GM12875 (cell line): ENCODE data around the gene P4HA2.

Experiments used
- H3K4me3 ChIP-seq: one replicate; pipeline ENCODE4 v1.5.1; 2011; ENCODE audit warnings: low read depth, low read length, control low read depth
- CTCF ChIP-seq: IDR thresholded peaks from 2 replicates; pipeline ENCODE4 v1.5.1; 2011; ENCODE audit warnings: low read depth, mild to moderate bottlenecking, control low read depth, inconsistent platforms, low read length, moderate library complexity, borderline replicate concordance; ENCODE audit not compliant: insufficient read depth

The P4HA2 gene

GRCh38 chr5:132262882-132263547, 35.4 kb upstream of the P4HA2 start:
- no peak for TF ChIP-seq CTCF
- no peak overlapping the region for H3K4me3 ChIP-seq

GRCh38 chr5:132261881-132262845, 34.5 kb upstream of the P4HA2 start:
- no peak for TF ChIP-seq CTCF
- no peak overlapping the region for H3K4me3 ChIP-seq

- TF ChIP-seq CTCF, result no peak
- no peak overlapping the region for H3K4me3 ChIP-seq
These were observed 33.3 kb upstream of the P4HA2 start for GRCh38 chr5:132260714-132261551.

GRCh38 chr5:132260051-132260450, 32.4 kb upstream of the P4HA2 start:
- TF ChIP-seq CTCF, result no peak
- no peak overlapping the region for H3K4me3 ChIP-seq

GRCh38 chr5:132259069-132259851, 31.6 kb upstream of the P4HA2 start:
- TF ChIP-seq CTCF, result no peak
- no peak overlapping the region for H3K4me3 ChIP-seq
